GF-D8 (cell line): Measurements from ENCODE around the gene SULT1A3.
"Not testable (repeated sequence)": the region's sequence is repeated elsewhere in the genome, so short reads cannot be mapped to it uniquely, and the experiment has no call there.

Experiments
- DNase-seq: peaks from one replicate; lab custom pipeline; 2025; lab: John Stamatoyannopoulos, UW

SULT1A3 gene

DNA sequence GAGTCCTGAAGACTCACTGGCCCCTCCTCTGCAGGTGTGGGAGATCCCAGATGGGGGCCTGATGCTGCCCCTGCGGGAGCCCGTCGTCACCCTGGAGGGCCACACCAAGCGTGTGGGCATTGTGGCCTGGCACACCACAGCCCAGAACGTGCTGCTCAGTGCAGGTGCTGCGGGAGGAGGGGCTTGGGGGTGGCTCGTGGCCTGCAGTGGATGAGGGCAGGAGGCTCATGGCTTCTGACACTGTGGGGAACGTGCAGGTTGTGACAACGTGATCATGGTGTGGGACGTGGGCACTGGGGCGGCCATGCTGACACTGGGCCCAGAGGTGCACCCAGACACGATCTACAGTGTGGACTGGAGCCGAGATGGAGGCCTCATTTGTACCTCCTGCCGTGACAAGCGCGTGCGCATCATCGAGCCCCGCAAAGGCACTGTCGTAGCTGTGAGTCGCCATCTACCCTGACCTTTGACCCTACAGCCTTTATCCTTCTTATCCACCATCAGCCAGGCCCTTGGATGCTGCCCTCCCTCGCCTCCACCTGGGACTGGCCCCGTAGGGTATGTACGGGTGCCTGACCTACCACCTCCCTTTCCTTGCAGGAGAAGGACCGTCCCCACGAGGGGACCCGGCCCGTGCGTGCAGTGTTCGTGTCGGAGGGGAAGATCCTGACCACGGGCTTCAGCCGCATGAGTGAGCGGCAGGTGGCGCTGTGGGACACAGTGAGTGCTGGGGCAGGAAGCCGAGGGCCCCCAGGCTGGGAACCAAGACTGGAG lies 12.1 kb upstream of the SULT1A3 start:
- no peak for DNase-seq

DNA sequence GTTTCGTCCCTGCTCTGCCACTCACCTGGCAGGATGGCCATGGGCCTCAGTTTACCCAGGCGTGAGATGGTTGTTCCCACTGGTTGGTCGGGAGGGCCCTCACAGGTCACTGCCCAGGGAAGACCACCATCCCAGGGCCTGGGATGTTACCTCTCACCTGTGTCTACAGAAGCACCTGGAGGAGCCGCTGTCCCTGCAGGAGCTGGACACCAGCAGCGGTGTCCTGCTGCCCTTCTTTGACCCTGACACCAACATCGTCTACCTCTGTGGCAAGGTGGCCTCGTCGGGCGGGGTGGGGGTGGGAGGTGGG lies 11.5 kb upstream of the SULT1A3 start:
- DNase-seq = no peak

DNA sequence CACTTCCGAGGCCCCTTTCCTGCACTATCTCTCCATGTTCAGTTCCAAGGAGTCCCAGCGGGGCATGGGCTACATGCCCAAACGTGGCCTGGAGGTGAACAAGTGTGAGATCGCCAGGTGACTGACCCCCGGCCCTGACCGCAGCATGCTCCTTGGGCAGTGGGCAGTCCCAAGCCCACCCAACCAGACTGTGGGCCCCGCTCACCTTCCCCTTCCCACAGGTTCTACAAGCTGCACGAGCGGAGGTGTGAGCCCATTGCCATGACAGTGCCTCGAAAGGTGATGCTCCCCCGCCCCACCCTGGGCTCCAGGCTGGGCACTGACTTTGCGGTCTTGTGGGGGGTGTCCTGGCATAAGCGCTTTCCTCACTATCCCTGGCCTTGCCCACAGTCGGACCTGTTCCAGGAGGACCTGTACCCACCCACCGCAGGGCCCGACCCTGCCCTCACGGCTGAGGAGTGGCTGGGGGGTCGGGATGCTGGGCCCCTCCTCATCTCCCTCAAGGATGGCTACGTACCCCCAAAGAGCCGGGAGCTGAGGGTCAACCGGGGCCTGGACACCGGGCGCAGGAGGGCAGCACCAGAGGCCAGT lies 11.0 kb upstream of the SULT1A3 start:
- DNase-seq = no peak

DNA sequence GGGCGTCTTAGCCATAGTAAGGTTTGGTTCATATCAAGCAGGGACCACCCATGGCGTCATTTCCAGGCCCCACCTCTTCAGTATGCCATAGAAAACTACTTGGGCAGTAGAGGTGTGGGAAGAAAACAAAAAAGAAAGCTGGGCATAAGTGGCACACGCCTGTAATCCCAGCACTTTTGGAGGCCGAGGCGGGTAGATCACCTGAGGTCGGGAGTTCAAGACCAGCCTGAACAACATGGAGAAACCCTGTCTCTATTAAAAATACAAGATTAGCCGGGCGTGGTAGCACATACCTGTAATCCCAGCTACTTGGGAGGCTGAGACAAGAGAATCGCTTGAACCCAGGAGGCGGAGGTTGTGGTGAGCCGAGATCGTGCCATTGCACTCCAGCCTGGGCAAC lies 7.9 kb upstream of the SULT1A3 start:
- not testable (repeated sequence) for DNase-seq

DNA sequence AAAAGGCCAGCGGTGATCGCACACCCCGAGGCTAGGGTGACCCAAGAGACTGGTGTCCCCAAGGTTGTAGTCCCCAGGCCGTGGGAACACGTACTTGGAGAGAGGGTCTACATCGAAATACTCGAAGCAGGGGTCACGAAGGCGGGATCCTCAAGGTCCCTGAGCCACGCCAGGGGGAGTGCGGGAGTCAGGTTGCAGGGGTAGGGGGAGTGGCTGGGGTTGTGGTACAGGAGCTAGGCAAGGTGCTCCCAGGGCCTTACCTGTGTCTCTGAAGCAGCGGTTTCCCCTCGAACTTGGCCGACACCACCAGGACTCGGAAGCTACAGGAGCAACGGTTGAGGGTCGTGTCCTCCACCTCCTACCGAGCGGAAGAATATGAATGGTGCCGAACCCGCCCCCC lies 6.0 kb upstream of the SULT1A3 start:
- DNase-seq = not testable (repeated sequence)

DNA sequence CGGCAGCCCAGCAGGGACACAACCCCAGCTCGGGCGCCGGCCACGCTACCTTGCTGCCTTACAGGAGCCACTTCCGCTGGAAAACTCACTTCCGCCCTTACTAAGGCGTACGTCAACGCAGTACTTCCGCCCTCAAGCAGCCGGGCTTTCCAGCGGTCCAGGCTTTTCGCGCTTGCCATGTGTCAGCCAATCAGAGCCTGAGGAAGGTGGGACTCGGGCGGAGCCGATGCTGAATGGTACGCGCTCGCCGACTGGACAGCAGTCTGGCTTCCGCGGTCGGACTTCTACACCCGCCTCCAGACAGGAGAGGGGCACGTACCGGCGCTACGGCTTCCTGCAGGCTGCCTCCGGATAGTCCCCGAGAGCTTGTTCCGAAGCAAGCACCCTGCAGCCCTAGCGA lies 5.4 kb upstream of the SULT1A3 start, which contains the start of the genes BOLA2B and SLX1A:
Gene BOLA2B, minus strand, starts transcription at position 52 of the 400 bp plus-strand sequence. CDS start 71 bp downstream, outside the sequence.
Gene SLX1A, plus strand, starts transcription at position 261 of the 400 bp plus-strand sequence. CDS start 210 bp downstream, outside the sequence.
- not testable (repeated sequence) for DNase-seq

DNA sequence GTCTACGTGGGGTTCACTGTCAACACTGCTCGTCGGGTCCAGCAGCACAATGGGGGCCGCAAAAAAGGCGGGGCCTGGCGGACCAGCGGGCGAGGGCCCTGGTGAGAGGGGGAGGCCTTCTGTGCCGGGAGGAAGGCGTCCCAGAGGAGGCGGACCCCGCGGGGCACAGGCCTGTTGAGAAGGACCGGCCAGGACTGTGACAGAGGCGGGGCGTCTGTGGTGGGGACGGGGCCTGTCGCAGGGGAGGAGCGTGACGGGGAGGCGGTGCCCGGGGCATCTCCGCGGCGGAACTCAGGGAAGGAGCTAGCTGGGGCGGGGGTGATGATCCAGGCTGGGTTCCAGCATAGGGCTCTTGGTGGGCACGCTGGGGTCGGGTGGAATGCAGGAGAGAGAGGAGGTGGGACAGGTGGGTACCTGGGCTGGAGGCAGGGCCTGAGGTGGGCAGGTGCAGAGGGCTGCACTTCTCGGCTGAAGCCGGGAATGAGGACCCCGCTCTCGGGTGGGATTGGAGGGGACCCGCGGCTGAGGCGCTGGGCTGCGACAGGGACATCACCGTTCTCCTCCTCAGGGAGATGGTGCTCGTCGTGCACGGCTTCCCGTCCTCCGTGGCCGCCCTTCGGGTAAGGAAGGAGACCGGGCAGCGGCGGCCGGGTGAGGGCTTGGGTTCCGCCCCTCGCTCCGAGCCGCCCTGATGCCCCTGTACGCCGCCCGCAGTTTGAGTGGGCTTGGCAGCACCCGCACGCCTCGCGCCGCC lies 4.7 kb upstream of the SULT1A3 start:
- not testable (repeated sequence) for DNase-seq

DNA sequence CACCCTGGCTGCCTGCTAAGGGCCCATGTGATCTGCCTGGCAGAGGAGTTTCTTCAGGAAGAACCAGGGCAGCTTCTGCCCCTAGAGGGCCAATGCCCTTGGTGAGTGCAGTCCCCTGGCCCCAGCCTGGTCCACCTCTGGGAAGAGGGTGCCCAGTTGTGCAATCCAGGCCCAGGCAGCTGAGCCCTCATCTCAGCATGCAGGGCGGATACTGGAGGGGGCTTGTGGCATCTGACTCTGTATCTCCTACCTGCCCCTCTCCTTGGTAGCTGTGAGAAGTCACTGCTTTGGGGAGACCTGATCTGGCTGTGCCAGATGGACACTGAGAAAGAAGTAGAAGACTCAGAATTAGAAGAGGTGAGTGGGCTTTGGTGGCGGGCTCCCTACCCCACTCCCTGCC lies 2.1 kb upstream of the SULT1A3 start:
- DNase-seq = not testable (repeated sequence)

DNA sequence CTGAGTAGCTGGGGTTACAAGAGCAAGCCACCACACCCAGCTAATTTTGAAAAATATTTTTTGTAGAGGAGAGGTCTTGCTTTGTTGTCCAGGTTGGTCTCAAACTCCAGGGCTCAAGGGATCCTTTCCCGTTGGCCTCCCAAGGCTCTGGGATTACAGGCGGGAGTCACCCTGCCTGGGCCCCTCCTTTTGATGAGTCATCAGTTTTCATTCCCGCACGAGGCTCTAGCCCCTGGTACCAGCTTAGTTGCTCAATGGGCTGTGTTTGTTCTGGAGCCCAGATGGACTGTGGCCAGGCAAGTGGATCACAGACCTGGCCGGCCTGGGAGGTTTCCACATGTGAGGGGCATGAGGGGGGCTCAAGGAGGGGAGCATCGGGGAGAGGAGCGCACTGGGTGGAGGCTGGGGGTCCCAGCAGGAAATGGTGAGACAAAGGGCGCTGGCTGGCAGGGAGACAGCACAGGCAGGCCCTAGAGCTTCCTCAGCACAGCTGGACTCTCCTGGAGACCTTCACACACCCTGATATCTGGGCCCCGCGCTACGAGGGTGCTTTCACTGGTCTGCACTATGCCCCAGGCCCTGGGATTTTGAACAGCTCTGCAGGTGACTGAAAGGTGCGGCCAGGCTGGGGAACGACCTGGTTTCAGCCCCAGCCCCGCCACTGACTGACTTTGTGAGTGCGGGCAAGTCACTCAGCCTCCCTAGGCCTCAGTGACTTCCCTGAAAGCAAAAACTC lies 721 bp downstream of the SULT1A3 start:
- DNase-seq = not testable (repeated sequence)

DNA sequence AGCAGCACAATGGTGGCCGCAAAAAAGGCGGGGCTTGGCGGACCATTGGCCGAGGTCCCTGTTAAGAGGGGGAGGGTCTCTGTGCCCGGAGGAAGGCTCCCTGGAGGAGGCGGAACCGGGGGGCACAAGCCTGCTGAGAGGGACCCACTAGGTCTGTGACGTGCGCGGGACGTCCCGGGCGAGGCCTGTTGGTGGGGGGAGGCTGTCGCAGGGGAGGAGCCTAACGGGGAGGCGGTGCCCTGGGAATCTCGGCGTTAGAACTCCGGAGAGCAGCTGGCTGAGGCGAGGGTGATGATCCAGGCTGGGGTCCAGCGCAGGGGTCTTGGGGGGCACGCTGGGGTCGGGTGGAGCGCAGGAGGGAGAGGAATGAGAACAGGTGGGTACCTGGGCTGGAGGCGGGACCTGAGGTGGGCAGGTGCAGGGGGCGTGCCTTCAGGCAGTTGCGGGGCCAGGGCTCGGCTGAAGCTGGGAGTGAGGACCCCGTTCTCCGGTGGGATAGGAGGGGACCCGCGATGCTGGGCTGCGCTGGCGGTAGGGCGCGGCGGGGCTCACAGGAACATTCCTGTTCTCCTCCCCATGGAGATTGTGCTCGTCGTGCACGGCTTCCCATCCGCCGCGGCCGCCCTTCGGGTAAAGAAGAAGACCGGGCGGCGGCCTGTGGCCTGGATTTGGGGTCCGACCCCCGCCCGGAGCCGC lies 6.6 kb downstream of the SULT1A3 start:
- DNase-seq = not testable (repeated sequence)

DNA sequence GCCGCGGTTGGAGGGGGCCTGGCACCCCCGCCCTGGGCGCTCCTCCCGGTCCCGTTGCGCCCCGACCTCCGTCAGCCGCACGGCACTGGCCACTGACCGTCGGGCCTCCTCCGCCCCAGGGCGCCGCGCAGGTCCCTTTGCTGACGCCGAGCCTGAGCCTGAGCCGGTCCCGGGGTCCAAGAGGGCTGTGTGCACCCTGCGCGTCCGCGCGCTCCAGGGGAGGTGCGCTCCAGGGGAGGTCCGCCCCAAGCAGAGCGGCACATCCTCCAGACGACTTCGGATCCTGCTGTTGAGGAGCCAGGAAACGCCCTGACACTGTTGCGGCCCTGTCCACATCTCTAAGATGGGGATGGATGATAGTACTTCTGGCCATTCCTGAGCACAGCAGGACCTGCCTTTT lies 7.2 kb downstream of the SULT1A3 start:
- DNase-seq = not testable (repeated sequence)

DNA sequence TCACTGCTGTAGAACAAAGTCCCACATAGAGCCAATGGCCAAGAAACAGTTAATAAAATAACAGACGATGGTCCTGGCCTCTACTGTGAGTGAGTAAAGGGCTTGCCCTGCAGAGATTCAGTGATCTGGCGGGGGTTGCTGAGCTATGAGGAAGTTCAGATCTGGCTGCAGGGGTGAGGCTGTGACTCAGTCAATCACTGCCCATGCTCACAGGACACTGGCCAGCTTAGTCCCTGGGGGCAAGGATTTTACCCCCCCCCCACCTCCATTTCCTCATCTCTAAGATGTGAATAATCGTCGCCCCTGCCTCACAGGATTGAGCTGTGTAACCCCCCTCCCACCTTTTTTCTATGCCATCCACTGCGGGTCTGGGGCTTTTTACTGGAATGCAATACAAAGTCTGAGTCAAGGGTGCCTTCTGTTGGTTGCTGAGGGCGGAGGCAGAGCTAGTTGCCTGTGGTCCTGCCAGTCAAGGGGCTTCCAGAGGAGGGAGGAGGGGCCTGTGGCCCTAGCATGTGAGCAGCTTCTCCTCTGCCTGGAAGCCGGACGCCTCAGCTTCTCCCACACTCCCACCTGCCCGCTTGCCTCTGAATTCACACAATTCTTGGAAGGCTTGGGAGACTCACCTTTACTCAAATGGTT lies 8.1 kb downstream of the SULT1A3 start:
- DNase-seq = not testable (repeated sequence)

DNA sequence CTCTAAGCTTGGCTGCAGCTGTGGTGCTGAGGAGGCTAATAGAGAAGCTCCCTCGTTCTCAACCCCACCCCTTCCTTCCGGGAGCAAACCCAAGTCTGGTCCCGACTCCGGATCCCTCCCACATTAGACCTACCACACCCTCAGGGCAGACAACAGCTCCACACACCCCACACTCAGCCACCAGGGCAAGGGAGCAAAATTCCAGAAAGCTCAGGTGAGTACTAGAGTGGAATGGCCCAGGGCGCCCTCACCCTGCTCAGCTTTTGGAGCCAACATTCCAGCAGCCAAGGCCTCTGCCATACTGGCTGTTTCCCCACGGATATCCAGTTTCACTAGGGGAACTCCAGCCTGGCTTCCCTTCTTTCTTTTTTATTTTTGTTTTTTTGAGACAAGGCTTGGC lies 10.0 kb downstream of the SULT1A3 start:
- not testable (repeated sequence) for DNase-seq

DNA sequence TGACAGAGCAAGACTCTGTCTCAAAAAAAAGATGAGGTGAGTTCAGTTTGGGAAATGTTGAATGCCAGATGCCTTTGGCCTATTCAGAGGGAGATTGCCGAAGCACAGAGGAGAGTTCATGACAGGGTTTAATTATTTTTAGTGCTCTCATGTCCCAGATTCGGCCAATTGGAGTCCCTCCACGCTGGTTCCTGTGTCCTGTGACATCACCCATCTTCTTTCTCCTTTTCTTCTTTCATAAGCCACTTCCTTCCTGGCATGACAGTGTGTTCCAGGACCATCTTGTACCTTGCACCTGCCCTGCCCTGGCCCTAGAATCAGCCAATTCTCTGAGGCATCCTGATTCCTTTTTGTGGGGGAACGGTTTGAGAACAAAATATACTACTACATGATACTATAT lies 12.4 kb downstream of the SULT1A3 start:
- DNase-seq = not testable (repeated sequence)

DNA sequence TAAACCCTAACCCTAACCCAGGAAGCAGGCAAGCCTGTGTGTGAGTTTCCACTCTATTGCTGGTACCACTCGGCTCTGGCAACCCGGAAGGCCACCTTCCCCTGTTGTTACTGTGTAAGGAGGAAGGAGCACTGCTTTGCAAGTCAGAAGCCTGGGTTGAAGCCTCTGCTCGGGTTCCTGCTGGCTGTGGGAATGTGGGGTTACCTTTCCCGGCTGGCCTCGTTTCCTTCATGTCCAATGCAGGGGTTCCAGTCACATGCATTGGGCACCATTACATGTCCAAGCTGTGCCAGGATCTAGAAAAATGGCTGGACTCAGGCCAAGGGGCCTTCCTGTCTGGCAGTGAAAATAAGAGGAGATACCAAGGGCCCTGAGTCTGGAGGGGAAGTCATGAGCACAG lies 18.0 kb downstream of the SULT1A3 start:
- DNase-seq = not testable (repeated sequence)

DNA sequence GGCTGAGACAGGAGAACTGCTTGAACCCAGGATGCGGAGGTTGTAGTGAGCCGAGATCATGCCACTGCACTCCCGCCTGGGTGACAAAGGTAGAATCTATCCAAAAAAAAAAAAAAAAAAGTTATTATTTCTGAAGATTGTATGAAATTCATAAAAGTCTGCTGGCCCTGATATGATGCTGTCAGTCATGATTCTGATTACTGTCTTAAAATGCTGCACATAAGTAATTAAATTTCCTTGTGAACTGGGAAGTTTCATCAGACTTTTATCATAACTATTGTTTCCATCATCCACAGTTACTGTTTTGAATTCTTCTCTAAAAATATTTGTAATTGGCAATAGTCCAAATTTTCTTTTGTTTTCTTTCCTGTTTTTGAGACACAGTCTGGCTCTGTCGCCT lies 49.3 kb downstream of the SULT1A3 start, which contains the start of gene NPIPB13:
Gene NPIPB13, minus strand, starts transcription at position 101 of the 400 bp plus-strand sequence. CDS start 2,906 bp downstream, outside the sequence.
- DNase-seq = not testable (repeated sequence)
